Esophagus squamous epithelium (tissue), 5 donors: ENCODE data around the gene MTMR8. TPM values are rescaled to one million over a fixed set of nuclear protein-coding genes. Genes with fewer than 3 reads are reported as not detected.

Source experiments
- DNase-seq: peaks from one replicate; lab custom pipeline; 2025; lab: John Stamatoyannopoulos, UW
- H3K27ac ChIP-seq, 4 donors: fragments of 200-600 bp; sonication (generic); one replicate each; pipeline ENCODE4 v1.5.1; 2016 to 2019; ENCODE audit warnings: mild to moderate bottlenecking in 1 of 4
- H3K27me3 ChIP-seq, 4 donors: fragments of 200-600 bp; sonication (generic); 1 replicate in 3 of 4; 2 replicates in 1 of 4; pipeline versions ENCODE4 v1.5.1 to v1.6.0; 2017 to 2021; ENCODE audit warnings: antibody characterized with exemption in 1 of 4
- H3K36me3 ChIP-seq, 3 donors: fragments of 200-600 bp; sonication (generic); one replicate each; pipeline ENCODE4 v1.5.1; 2016 to 2019
- H3K4me1 ChIP-seq, 3 donors: fragments of 200-600 bp; sonication (generic); one replicate each; pipeline ENCODE4 v1.5.1; 2017 to 2019
- H3K4me3 ChIP-seq, 4 donors: fragments of 200-600 bp; sonication (generic); 1 replicate in 3 of 4; 2 replicates in 1 of 4; pipeline ENCODE4 v1.5.1; 2016 to 2019; ENCODE audit warnings: mild to moderate bottlenecking in 2 of 4, moderate library complexity in 1 of 4
- H3K9me3 ChIP-seq, 3 donors: fragments of 200-600 bp; sonication (generic); one replicate each; pipeline ENCODE4 v1.5.1; 2016 to 2019
- POLR2A ChIP-seq, 4 donors: fragments of 450-650 bp; IDR thresholded peaks; one replicate each; pipeline ENCODE4 v1.6.1; 2017; ENCODE audit warnings: antibody characterized with exemption in 4 of 4, mild to moderate bottlenecking in 4 of 4, moderate library complexity in 3 of 4
- WGBS, 2 donors: methylation state at CpG; one replicate each; pipeline ENCODE4 v1.1.5; 2018; 5-methylcytosine and 5-hydroxymethylcytosine counted together
- intact Hi-C: fragments of 100-400 bp; cut with DNase I; formaldehyde crosslinking; loops from one replicate; pipeline ENCODE4 v1.15.0; 2022
- total RNA-seq, 4 donors: library from RNA; depleted of rRNA; stranded (reverse); fragments of >200 nt; gene quantifications; one replicate each; pipeline ENCODE4 v1.1.0, GENCODE V29; 2016
- TF ChIP-seq, protein P1 (sequence below), 6 experiments: fragments of 450-650 bp in 4 of 6; fragments of 200-600 bp in 2 of 6; sonication (generic) in 2 of 6; IDR thresholded peaks; one replicate each; pipeline ENCODE4 v1.5.1; 2016 to 2019; ENCODE audit warnings: antibody characterized with exemption in 6 of 6, mild to moderate bottlenecking in 4 of 6, moderate library complexity in 4 of 6
- donor health status: DM: yes; HTN: yes; CAD: no.

MTMR8 gene
- total RNA-seq, result 1 to 10 TPM; 1.0 to 3.2 (median 2.4) TPM

GRCh38 chrX:64394874-64395567 is at the start of gene MTMR8:
MTMR8 (minus strand) TSS chrX:64395452; CDS start chrX:64395363, 89 bp downstream.
- intact Hi-C loops, result no loop called here
- peak within 1 kb of the TSS in 3 of 4 donors; percentile 3 to 75 (median 68) for H3K27ac ChIP-seq
- peak; percentile 8 for DNase-seq
- TF ChIP-seq, protein P1, sequence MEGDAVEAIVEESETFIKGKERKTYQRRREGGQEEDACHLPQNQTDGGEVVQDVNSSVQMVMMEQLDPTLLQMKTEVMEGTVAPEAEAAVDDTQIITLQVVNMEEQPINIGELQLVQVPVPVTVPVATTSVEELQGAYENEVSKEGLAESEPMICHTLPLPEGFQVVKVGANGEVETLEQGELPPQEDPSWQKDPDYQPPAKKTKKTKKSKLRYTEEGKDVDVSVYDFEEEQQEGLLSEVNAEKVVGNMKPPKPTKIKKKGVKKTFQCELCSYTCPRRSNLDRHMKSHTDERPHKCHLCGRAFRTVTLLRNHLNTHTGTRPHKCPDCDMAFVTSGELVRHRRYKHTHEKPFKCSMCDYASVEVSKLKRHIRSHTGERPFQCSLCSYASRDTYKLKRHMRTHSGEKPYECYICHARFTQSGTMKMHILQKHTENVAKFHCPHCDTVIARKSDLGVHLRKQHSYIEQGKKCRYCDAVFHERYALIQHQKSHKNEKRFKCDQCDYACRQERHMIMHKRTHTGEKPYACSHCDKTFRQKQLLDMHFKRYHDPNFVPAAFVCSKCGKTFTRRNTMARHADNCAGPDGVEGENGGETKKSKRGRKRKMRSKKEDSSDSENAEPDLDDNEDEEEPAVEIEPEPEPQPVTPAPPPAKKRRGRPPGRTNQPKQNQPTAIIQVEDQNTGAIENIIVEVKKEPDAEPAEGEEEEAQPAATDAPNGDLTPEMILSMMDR (IDR thresholded peaks at IDR 0.05), result no peak
- no peak for TF ChIP-seq POLR2A (IDR thresholded peaks at IDR 0.05)
- H3K4me1 ChIP-seq, result peaks cover 0 to 9% (median 0%) of the 10 kb centered on the region in 3 donors
- WGBS, 2 donors, result 1 to 27% methylated on average over 28 to 30 of the region's 40 CpGs
- no peaks in the 10 kb centered on the region for H3K9me3 ChIP-seq
- H3K27me3 ChIP-seq, result no peaks in the 10 kb centered on the region
- H3K4me3 ChIP-seq, result peak within 1 kb of the TSS; percentile 53 to 66 (median 60)
- no peaks in the 10 kb centered on the region for H3K36me3 ChIP-seq

DNA sequence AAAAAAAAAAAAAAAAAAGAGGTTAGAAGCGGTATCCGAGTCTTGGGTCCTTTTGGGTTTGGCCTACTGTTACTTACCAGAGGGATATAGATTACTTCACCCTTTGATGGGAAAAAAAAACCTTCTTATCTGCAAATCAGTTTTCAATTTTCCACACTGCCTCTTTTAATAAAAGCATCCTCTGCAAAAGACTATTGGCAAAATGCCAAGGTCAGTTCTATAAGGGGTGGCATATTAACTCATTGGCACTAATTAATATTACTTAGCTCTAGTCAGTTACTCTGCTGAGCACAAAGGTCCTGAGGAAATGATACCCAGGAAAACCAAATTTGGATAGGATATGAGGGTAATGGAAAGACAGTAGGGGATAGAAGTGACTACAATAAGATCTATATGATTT is 44.3 kb upstream of the MTMR8 start:
- no peaks in the 10 kb centered on the region for H3K9me3 ChIP-seq
- intact Hi-C loops, result no loop called here
- DNase-seq, result no peak
- no peak overlapping the region for H3K27ac ChIP-seq
- H3K27me3 ChIP-seq, result no peaks in the 10 kb centered on the region
- H3K36me3 ChIP-seq, result no peaks in the 10 kb centered on the region
- no peak overlapping the region for H3K4me3 ChIP-seq
- 74% methylated on average over 2 of the region's 2 CpGs; no CpG with 5 or more reads in 1 of the 2 donors for WGBS, 2 donors
- TF ChIP-seq, protein P1 (IDR thresholded peaks at IDR 0.05), result no peak
- no peak for TF ChIP-seq POLR2A (IDR thresholded peaks at IDR 0.05)
- no peaks in the 10 kb centered on the region for H3K4me1 ChIP-seq

GRCh38 chrX:64437665-64438064 is 42.4 kb upstream of the MTMR8 start:
- Histone ChIP-seq H3K4me3 (no peak overlapping the region), H3K36me3 (no peaks in the 10 kb centered on the region), H3K9me3 (no peaks in the 10 kb centered on the region), H3K27ac (no peak overlapping the region), H3K27me3 (no peaks in the 10 kb centered on the region), H3K4me1 (no peaks in the 10 kb centered on the region)
- intact Hi-C loops, result no loop called here
- DNase-seq, result no peak
- TF ChIP-seq, protein P1 (IDR thresholded peaks at IDR 0.05), result no peak
- TF ChIP-seq POLR2A (IDR thresholded peaks at IDR 0.05), result no peak
- WGBS, 2 donors, result 59 to 78% methylated on average over 1 of the region's 1 CpG

- Histone ChIP-seq H3K27ac (no peak overlapping the region), H3K27me3 (no peaks in the 10 kb centered on the region), H3K4me1 (no peaks in the 10 kb centered on the region), H3K36me3 (no peaks in the 10 kb centered on the region), H3K9me3 (no peaks in the 10 kb centered on the region), H3K4me3 (no peak overlapping the region)
- no peak for DNase-seq
- TF ChIP-seq, protein P1 (IDR thresholded peaks at IDR 0.05), result no peak
- TF ChIP-seq POLR2A (IDR thresholded peaks at IDR 0.05), result no peak
- intact Hi-C loops, result no loop called here
- WGBS, 2 donors, result 48 to 61% methylated on average over 5 of the region's 5 CpGs
Measured at GRCh38 chrX:64437218-64437617, 42.0 kb upstream of the MTMR8 start.

GRCh38 chrX:64428371-64428770 is 33.1 kb upstream of the MTMR8 start:
- H3K36me3 ChIP-seq, result no peaks in the 10 kb centered on the region
- H3K4me1 ChIP-seq, result no peaks in the 10 kb centered on the region
- no peaks in the 10 kb centered on the region for H3K27me3 ChIP-seq
- no peak overlapping the region for H3K4me3 ChIP-seq
- H3K9me3 ChIP-seq, result no peaks in the 10 kb centered on the region
- no peak overlapping the region for H3K27ac ChIP-seq
- DNase-seq, result no peak
- TF ChIP-seq, protein P1 (IDR thresholded peaks at IDR 0.05), result no peak
- TF ChIP-seq POLR2A (IDR thresholded peaks at IDR 0.05), result no peak
- intact Hi-C loops, result no loop called here
